IMR-90 (cell line): ENCODE results near the gene SYNE3. TPM values are rescaled to one million over a fixed set of nuclear protein-coding genes. Genes with fewer than 3 reads are reported as not detected.

Experiments used
- ATAC-seq: fragments of 200-7000 bp; cut with Tn5 transposase; 2 replicates; pipeline ENCODE4 v1.9.1; 2020; ENCODE audit warnings: low read depth, mild to moderate bottlenecking, moderate library complexity
- BruUV-seq: library from RNA; stranded (reverse); fragments of 400-500 nt; replicated peaks from 2 replicates; lab custom pipeline; 2021; lab: Mats Ljungman, UMichigan
- CTCF ChIA-PET: fragments of 300-600 bp; formaldehyde crosslinking; extraction: SDS; loops from one replicate; lab custom pipeline; 2021; ENCODE audit warnings: antibody characterized with exemption; lab: Yijun Ruan, JAX
- POLR2A ChIA-PET: fragments of 300-600 bp; sonication (Branson Sonifier 250); formaldehyde crosslinking; loops from one replicate; lab custom pipeline; 2022; ENCODE audit warnings: antibody characterized with exemption; ENCODE audit not compliant: unreplicated experiment; lab: Charles Lee
- DNase-seq: peaks from one replicate; pipeline ENCODE4 v3.0.0; 2013
- H2AFZ ChIP-seq: replicated peaks from 2 replicates; pipeline ENCODE3; 2013; ENCODE audit warnings: low read length, mild to moderate bottlenecking; ENCODE audit not compliant: poor library complexity
- H2AK5ac ChIP-seq: 2 replicates; pipeline ENCODE4 v1.6.1; 2013; ENCODE audit warnings: low read depth, low read length, inconsistent platforms
- H2AK9ac ChIP-seq: replicated peaks from 2 replicates; pipeline ENCODE3; 2013; ENCODE audit warnings: mild to moderate bottlenecking, low read depth, low read length, moderate library complexity; ENCODE audit not compliant: poor library complexity
- H2BK120ac ChIP-seq: 2 replicates; pipeline ENCODE4 v1.6.1; 2013; ENCODE audit warnings: low read depth, low read length, inconsistent platforms
- H2BK15ac ChIP-seq: 3 replicates; pipeline ENCODE4 v1.6.1; 2013; ENCODE audit warnings: low read depth, low read length, inconsistent platforms
- H2BK20ac ChIP-seq: 2 replicates; pipeline ENCODE4 v1.6.1; 2013; ENCODE audit warnings: low read depth, mild to moderate bottlenecking, inconsistent platforms, low read length, moderate library complexity
- H2BK5ac ChIP-seq: 2 replicates; pipeline ENCODE4 v1.6.1; 2013; ENCODE audit warnings: mild to moderate bottlenecking, low read depth, low read length, inconsistent platforms; ENCODE audit not compliant: poor library complexity, severe bottlenecking
- H3K14ac ChIP-seq: replicated peaks from 2 replicates; pipeline ENCODE4 v1.6.1; 2013; ENCODE audit warnings: low read depth, low read length, inconsistent platforms
- H3K18ac ChIP-seq: 2 replicates; pipeline ENCODE4 v1.6.1; 2013; ENCODE audit warnings: low read depth, low read length, control low read depth
- H3K23ac ChIP-seq: 2 replicates; pipeline ENCODE4 v1.6.1; 2013; ENCODE audit warnings: low read depth, low read length, inconsistent platforms
- H3K27ac ChIP-seq: 2 replicates; pipeline ENCODE4 v1.5.1; 2013; ENCODE audit warnings: mild to moderate bottlenecking, control low read depth, low read length; ENCODE audit not compliant: insufficient read depth
- H3K27me3 ChIP-seq: 2 replicates; pipeline ENCODE4 v1.6.1; 2013; ENCODE audit warnings: low read length; ENCODE audit not compliant: control insufficient read depth, insufficient read depth
- H3K36me3 ChIP-seq: 2 replicates; pipeline ENCODE4 v1.6.1; 2013; ENCODE audit warnings: low read length, mixed read lengths; ENCODE audit not compliant: control insufficient read depth, insufficient read depth
- H3K4ac ChIP-seq: 2 replicates; pipeline ENCODE4 v1.6.1; 2013; ENCODE audit warnings: low read depth, low read length, inconsistent platforms
- H3K4me1 ChIP-seq: 2 replicates; pipeline ENCODE4 v1.6.1; 2013; ENCODE audit warnings: low read length, mixed read lengths; ENCODE audit not compliant: control insufficient read depth, insufficient read depth
- H3K4me2 ChIP-seq: 2 replicates; pipeline ENCODE4 v1.6.1; 2013; ENCODE audit warnings: low read depth, mild to moderate bottlenecking, control low read depth, low read length, moderate library complexity
- H3K4me3 ChIP-seq: 2 replicates; pipeline ENCODE4 v1.5.1; 2013; ENCODE audit warnings: low read depth, mild to moderate bottlenecking, control low read depth, low read length, moderate library complexity; ENCODE audit not compliant: insufficient read depth
- H3K56ac ChIP-seq: 2 replicates; pipeline ENCODE4 v1.6.1; 2013; ENCODE audit warnings: low read length, inconsistent platforms; ENCODE audit not compliant: insufficient read depth; ENCODE audit errors: extremely low read depth
- H3K79me1 ChIP-seq, 2 experiments: 2 replicates each; pipeline ENCODE4 v1.6.1; 2013; ENCODE audit warnings: low read length in 2 of 2, inconsistent platforms in 1 of 2, low read depth in 1 of 2
- H3K9ac ChIP-seq: 2 replicates; pipeline ENCODE4 v1.6.1; 2013; ENCODE audit warnings: low read depth, low read length, control low read depth
- H3K9me1 ChIP-seq: 2 replicates; pipeline ENCODE4 v1.6.1; 2013; ENCODE audit warnings: low read length, inconsistent platforms; ENCODE audit not compliant: insufficient read depth
- H3K9me3 ChIP-seq: 2 replicates; pipeline ENCODE4 v1.6.1; 2013; ENCODE audit warnings: low read length; ENCODE audit not compliant: control insufficient read depth, insufficient read depth
- H4K20me1 ChIP-seq: 2 replicates; pipeline ENCODE4 v1.6.1; 2013; ENCODE audit warnings: low read length, inconsistent platforms; ENCODE audit not compliant: insufficient read depth
- H4K5ac ChIP-seq: 2 replicates; pipeline ENCODE4 v1.6.1; 2013; ENCODE audit warnings: mild to moderate bottlenecking, low read depth, low read length, control low read depth
- H4K8ac ChIP-seq, 2 experiments: 2 replicates each; pipeline ENCODE4 v1.6.1; 2013; ENCODE audit warnings: low read depth in 2 of 2, low read length in 2 of 2, control low read depth in 1 of 2, inconsistent platforms in 1 of 2
- H4K91ac ChIP-seq: 2 replicates; pipeline ENCODE4 v1.6.1; 2013; ENCODE audit warnings: low read depth, low read length, inconsistent platforms; ENCODE audit not compliant: insufficient read depth
- BHLHE40 ChIP-seq: fragments of 150-350 bp; IDR thresholded peaks from 2 replicates; pipeline ENCODE4 v1.6.1; 2016; ENCODE audit warnings: mild to moderate bottlenecking, low read depth, low read length
- CEBPB ChIP-seq: IDR thresholded peaks from 2 replicates; pipeline ENCODE4 v1.6.1; 2012; ENCODE audit warnings: low read depth, low read length, improper control_type of control experiment
- CHD1 ChIP-seq: IDR thresholded peaks from 2 replicates; pipeline ENCODE4 v1.6.1; 2012; ENCODE audit warnings: low read depth, low read length, improper control_type of control experiment
- CTCF ChIP-seq: conservative IDR thresholded peaks from 2 replicates; pipeline ENCODE4 v1.5.1; 2012; ENCODE audit warnings: mild to moderate bottlenecking, low read depth, low read length, improper control_type of control experiment
- FOS ChIP-seq: fragments of 150-350 bp; IDR thresholded peaks from 2 replicates; pipeline ENCODE4 v1.6.1; 2016; ENCODE audit warnings: low read depth, low read length
- MAZ ChIP-seq: IDR thresholded peaks from 2 replicates; pipeline ENCODE4 v1.6.1; 2012; ENCODE audit warnings: low read depth, mild to moderate bottlenecking, low read length, improper control_type of control experiment, moderate library complexity, borderline replicate concordance
- MXI1 ChIP-seq: IDR thresholded peaks from 2 replicates; pipeline ENCODE4 v1.6.1; 2012; ENCODE audit warnings: low read depth, mild to moderate bottlenecking, low read length, moderate library complexity, borderline replicate concordance
- NFE2L2 ChIP-seq: fragments of 150-350 bp; IDR thresholded peaks from 2 replicates; pipeline ENCODE4 v1.6.1; 2016; ENCODE audit warnings: low read depth, mild to moderate bottlenecking, low read length
- POLR2A ChIP-seq: IDR thresholded peaks from 2 replicates; pipeline ENCODE4 v1.6.1; 2012; ENCODE audit warnings: mild to moderate bottlenecking, low read depth, low read length
- RAD21 ChIP-seq: IDR thresholded peaks from 2 replicates; pipeline ENCODE4 v1.6.1; 2012; ENCODE audit warnings: low read length, improper control_type of control experiment
- RCOR1 ChIP-seq: IDR thresholded peaks from 2 replicates; pipeline ENCODE4 v1.6.1; 2012; ENCODE audit warnings: mild to moderate bottlenecking, low read length, improper control_type of control experiment; ENCODE audit not compliant: insufficient replicate concordance
- RFX5 ChIP-seq: IDR thresholded peaks from 2 replicates; pipeline ENCODE4 v1.8.0; 2012; ENCODE audit warnings: low read depth, mild to moderate bottlenecking, low read length, moderate library complexity
- SMC3 ChIP-seq: fragments of 150-350 bp; IDR thresholded peaks from 2 replicates; pipeline ENCODE4 v1.6.1; 2016; ENCODE audit warnings: low read depth, mild to moderate bottlenecking, antibody characterized with exemption, low read length, moderate library complexity
- USF2 ChIP-seq: fragments of 150-350 bp; IDR thresholded peaks from 2 replicates; pipeline ENCODE4 v1.6.1; 2017; ENCODE audit warnings: mild to moderate bottlenecking, antibody characterized with exemption, low read length, low read depth
- WGBS, 2 experiments: methylation state at CpG; one replicate each; pipeline versions ENCODE4 v1.1.5 to v1.1.7; 2013; ENCODE audit warnings: missing lambda C conversion rate in 2 of 2; ENCODE audit not compliant: insufficient read length in 1 of 2; ENCODE audit errors: extremely low coverage in 2 of 2; 5-methylcytosine and 5-hydroxymethylcytosine counted together
- dilution Hi-C: fragments of 300-500 bp; cut with HindIII; formaldehyde crosslinking; loops from one replicate; pipeline ENCODE4 v1.14.3; 2018; ENCODE audit warnings: low sequenced_read_pairs; ENCODE audit not compliant: unreplicated experiment
- in situ Hi-C: fragments of 300-500 bp; cut with MboI; formaldehyde crosslinking; loops from 3 replicates; pipeline ENCODE4 v1.14.3; 2019; ENCODE audit warnings: low sequenced_read_pairs, inconsistent platforms, mixed read lengths
- intact Hi-C: fragments of 100-400 bp; cut with micrococcal nuclease; formaldehyde crosslinking; loops from 2 replicates; pipeline ENCODE4 v1.10.0; 2022
- polyA plus RNA-seq, 3 experiments: library from polyadenylated mRNA; depleted of rRNA; stranded (reverse); fragments of >200 nt; gene quantifications; 2 replicates each; pipeline ENCODE4 v1.2.3, GENCODE V29; 2012; ENCODE audit warnings: low replicate concordance in 1 of 3
- total RNA-seq: library from RNA; depleted of rRNA; stranded (reverse); fragments of >200 nt; gene quantifications from 2 replicates; pipeline ENCODE4 v1.2.3, GENCODE V29; 2012
- TF ChIP-seq, protein P1 (sequence below): fragments of 150-350 bp; IDR thresholded peaks from 2 replicates; pipeline ENCODE4 v1.6.1; 2016; ENCODE audit warnings: low read depth, mild to moderate bottlenecking, low read length, moderate library complexity, borderline replicate concordance

SYNE3 gene
- total and polyA plus RNA-seq, 2 of the 4 experiments (the other 2 are of a cell fraction): 2.9 to 5.0 TPM

DNA sequence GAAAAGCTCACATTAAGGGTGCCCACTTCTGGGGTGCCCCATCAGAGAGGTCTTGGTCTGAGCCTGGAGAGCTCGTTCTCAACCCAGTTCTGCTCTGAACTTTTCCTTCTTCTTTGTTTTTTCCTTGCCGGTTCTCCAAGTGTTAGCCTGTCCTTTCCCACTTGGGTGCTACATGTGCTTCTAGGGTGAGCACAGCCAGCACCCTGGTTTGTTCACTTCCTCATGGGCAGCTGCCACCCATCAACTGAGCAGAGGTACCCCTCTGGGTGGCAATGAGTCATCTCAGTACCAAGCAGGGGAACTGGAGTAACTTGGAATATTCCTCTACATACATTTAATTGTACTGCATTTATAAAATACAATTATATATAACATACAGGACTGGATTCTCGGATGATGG lies 3.9 kb upstream of the SYNE3 start:
- peak overlapping the region; percentile 3 for H3K14ac ChIP-seq
- no peak overlapping the region for H3K23ac ChIP-seq
- H3K4ac ChIP-seq: peak overlapping the region; percentile 77
- WGBS, 2 experiments: 80% methylated on average over 1 of the region's 3 CpGs; no CpG with 5 or more reads in 1 of the 2 experiments
- H4K8ac ChIP-seq: peak overlapping the region; percentile 7 to 32; a peak in 2 of 4 replicates
- H2AK5ac ChIP-seq: peak overlapping the region; percentile 78; the same call in 1 of the 2 replicates
- H3K27me3 ChIP-seq: no peaks in the 10 kb centered on the region
- H2BK20ac ChIP-seq: peak overlapping the region; percentile 60; the same call in 1 of the 2 replicates
- TF ChIP-seq MAZ (no peak), USF2 (no peak), POLR2A (no peak), NFE2L2 (no peak), SMC3 (no peak), RCOR1 (no peak), CTCF (no peak), CEBPB (no peak), MXI1 (no peak), RFX5 (no peak), CHD1 (no peak), BHLHE40 (no peak), FOS (no peak), RAD21 (no peak)
- TF ChIP-seq, protein P1, sequence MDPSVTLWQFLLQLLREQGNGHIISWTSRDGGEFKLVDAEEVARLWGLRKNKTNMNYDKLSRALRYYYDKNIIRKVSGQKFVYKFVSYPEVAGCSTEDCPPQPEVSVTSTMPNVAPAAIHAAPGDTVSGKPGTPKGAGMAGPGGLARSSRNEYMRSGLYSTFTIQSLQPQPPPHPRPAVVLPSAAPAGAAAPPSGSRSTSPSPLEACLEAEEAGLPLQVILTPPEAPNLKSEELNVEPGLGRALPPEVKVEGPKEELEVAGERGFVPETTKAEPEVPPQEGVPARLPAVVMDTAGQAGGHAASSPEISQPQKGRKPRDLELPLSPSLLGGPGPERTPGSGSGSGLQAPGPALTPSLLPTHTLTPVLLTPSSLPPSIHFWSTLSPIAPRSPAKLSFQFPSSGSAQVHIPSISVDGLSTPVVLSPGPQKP: no peak
- peak overlapping the region; percentile 5 for H2AK9ac ChIP-seq
- ChIA-PET CTCF (no interaction called here), POLR2A (interaction anchor here (0.6 kb wide), 1 partner anchor 70 kb away, joined by 4 read pairs; no protein-coding TSS in a partner anchor)
- no TSS peak for BruUV-seq
- no peak overlapping the region for H3K18ac ChIP-seq
- no peaks in the 10 kb centered on the region for H4K20me1 ChIP-seq
- H3K9me1 ChIP-seq: peaks cover 32% of the 10 kb centered on the region
- no peaks in the 10 kb centered on the region for H3K36me3 ChIP-seq
- H3K4me2 ChIP-seq: no peak overlapping the region
- no peak for ATAC-seq
- H3K4me3 ChIP-seq: no peak overlapping the region
- dilution Hi-C loops: no loop called here
- in situ Hi-C loops: loop anchor here (25.0 kb wide), 1 partner anchor 383 kb away; no protein-coding TSS in a partner anchor
- no peak overlapping the region for H3K27ac ChIP-seq
- no peak overlapping the region; the same call in 1 of the 2 replicates for H4K5ac ChIP-seq
- peak overlapping the region; percentile 78 for H2BK120ac ChIP-seq
- intact Hi-C loops: no loop called here
- H3K56ac ChIP-seq: no peak overlapping the region
- no peak overlapping the region for H2BK5ac ChIP-seq
- H2BK15ac ChIP-seq: peak overlapping the region; percentile 55; the same call in 2 of the 3 replicates
- peak overlapping the region; percentile 65 for H2AFZ ChIP-seq
- H3K9ac ChIP-seq: no peak overlapping the region
- H4K91ac ChIP-seq: peak overlapping the region; percentile 69
- peaks cover 1 to 41% of the 10 kb centered on the region in 2 experiments; a peak in 2 of 4 replicates for H3K79me1 ChIP-seq
- H3K4me1 ChIP-seq: peaks cover 44% of the 10 kb centered on the region
- DNase-seq: no peak
- H3K9me3 ChIP-seq: no peaks in the 10 kb centered on the region
